NK-92 (cell line): Measurements from ENCODE around the gene CC2D1B.

Source experiments
- DNase-seq: peaks from one replicate; lab custom pipeline; 2025; ENCODE audit not compliant: unreplicated experiment; lab: John Stamatoyannopoulos, UW

The CC2D1B gene

GRCh38 chr1:52360595-52360968 is 5.4 kb downstream of the CC2D1B start:
- DNase-seq, result no peak

GRCh38 chr1:52359676-52360594 is 6.1 kb downstream of the CC2D1B start:
- DNase-seq, result no peak

GRCh38 chr1:52358851-52359497 is 7.0 kb downstream of the CC2D1B start:
- no peak for DNase-seq

GRCh38 chr1:52357397-52357796 is 8.6 kb downstream of the CC2D1B start:
- no peak for DNase-seq

- no peak for DNase-seq
Measured at GRCh38 chr1:52356818-52357355, 9.1 kb downstream of the CC2D1B start.

- no peak for DNase-seq
Measured at GRCh38 chr1:52355847-52356505, 10.0 kb downstream of the CC2D1B start.

GRCh38 chr1:52355436-52355835 is 10.6 kb downstream of the CC2D1B start:
- DNase-seq, result no peak

GRCh38 chr1:52352690-52353089 is 13.3 kb downstream of the CC2D1B start:
- no peak for DNase-seq

GRCh38 chr1:52348704-52349300 is 17.2 kb downstream of the CC2D1B start:
- DNase-seq, result no peak

- DNase-seq, result no peak
Measured at GRCh38 chr1:52346653-52347052, 19.4 kb downstream of the CC2D1B start.

GRCh38 chr1:52345252-52345651 is 20.8 kb downstream of the CC2D1B start:
- DNase-seq, result no peak

- DNase-seq, result no peak
Measured at GRCh38 chr1:52343979-52344378, 22.0 kb downstream of the CC2D1B start.

GRCh38 chr1:52341655-52342260 is 24.2 kb downstream of the CC2D1B start:
- no peak for DNase-seq

GRCh38 chr1:52337439-52337838 is 28.6 kb downstream of the CC2D1B start:
- DNase-seq, result no peak

- DNase-seq, result no peak
Measured at GRCh38 chr1:52334906-52335528, 31.0 kb downstream of the CC2D1B start.

GRCh38 chr1:52332411-52332810 is 33.6 kb downstream of the CC2D1B start:
- DNase-seq, result no peak

GRCh38 chr1:52328615-52329014 is 37.4 kb downstream of the CC2D1B start:
- no peak for DNase-seq

- DNase-seq, result no peak
Measured at GRCh38 chr1:52325786-52326185, 40.2 kb downstream of the CC2D1B start.

- no peak for DNase-seq
Measured at GRCh38 chr1:52323731-52324130, 42.3 kb downstream of the CC2D1B start.

GRCh38 chr1:52321061-52321460 is 44.9 kb downstream of the CC2D1B start:
- DNase-seq, result no peak
